GM20000 (cell line): ENCODE results near the gene ITGB3BP.
"Not testable (repeated sequence)": the region's sequence is repeated elsewhere in the genome, so short reads cannot be mapped to it uniquely, and the experiment has no call there.

Experiments used
- DNase-seq: peaks from one replicate; pipeline ENCODE4 v3.0.0; 2012; ENCODE audit warnings: low spot score
- CTCF ChIP-seq: IDR thresholded peaks from 2 replicates; pipeline ENCODE4 v1.5.1; 2012; ENCODE audit warnings: mild to moderate bottlenecking, control low read depth; ENCODE audit errors: extremely low read depth, missing control alignments

The ITGB3BP gene

DNA sequence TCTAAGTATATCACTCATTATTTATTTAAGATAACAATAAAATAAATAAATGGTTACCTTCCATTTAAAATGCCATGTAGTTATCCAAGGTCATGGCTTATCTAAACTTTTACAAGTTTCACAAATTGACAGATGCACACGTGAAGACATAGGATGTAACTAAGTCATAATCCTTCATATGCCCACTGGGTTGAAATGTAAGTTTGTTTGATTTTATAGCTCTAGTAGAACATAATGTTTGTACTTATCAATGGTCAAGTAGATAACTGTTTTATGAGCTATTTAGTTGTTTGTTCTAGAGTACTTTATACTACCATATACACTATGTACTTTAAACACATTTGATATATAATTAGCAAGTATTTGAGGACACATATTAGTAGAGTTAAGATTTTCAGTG is 43.0 kb downstream of the ITGB3BP start:
- TF ChIP-seq CTCF, result no peak
- DNase-seq, result no peak

DNA sequence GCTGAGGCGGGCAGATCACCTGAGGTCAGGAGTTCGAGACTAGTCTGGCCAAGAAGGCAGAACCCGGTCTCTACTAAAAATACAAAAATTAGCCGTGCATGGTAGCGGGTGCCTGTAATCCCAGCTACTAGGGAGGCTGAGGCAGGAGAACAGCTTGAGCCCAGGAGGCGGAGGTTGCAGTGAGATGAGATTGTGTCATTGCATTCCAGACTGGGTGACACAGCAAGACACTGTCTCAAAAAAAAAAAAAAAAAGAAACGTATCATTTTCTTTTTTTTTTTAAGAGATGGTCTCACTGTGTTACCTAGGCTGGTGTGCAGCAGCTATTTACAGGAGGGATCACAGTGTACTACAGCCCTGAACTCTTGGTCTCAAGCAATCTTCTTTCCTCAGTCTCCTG is 47.3 kb downstream of the ITGB3BP start:
- DNase-seq, result no peak
- no peak for TF ChIP-seq CTCF

- DNase-seq, result not testable (repeated sequence)
Observed at GRCh38 chr1:63468683-63469082, 54.3 kb downstream of the ITGB3BP start.

GRCh38 chr1:63466759-63467158 is 56.3 kb downstream of the ITGB3BP start:
- TF ChIP-seq CTCF, result no peak

GRCh38 chr1:63466181-63466580 is 56.8 kb downstream of the ITGB3BP start:
- DNase-seq, result no peak

More at GRCh38 chr1:63466759-63467158, 56.3 kb downstream of the ITGB3BP start:
- no peak for DNase-seq

DNA sequence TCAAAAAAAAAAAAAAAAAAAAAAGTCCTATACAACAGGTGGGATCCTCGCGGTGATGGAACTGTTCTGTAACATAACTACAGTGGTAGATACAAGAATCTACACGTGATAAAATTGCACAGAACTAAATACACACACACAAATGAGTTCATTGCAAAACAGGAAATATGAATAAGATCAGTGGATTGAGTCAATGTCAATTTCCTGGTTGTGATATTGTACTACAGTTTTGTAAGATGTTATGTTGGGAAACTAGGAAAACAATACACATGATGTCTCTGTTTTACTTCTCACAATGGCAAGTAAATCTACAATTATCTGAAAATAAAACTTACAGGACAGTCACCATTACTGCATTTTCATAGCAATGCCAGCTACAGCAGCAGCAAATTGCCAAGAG is 59.8 kb downstream of the ITGB3BP start:
- no peak for DNase-seq
- no peak for TF ChIP-seq CTCF

More at GRCh38 chr1:63466181-63466580, 56.8 kb downstream of the ITGB3BP start:
- TF ChIP-seq CTCF, result no peak

GRCh38 chr1:63461661-63462230 is 61.3 kb downstream of the ITGB3BP start:
- DNase-seq, result no peak
- no peak for TF ChIP-seq CTCF

GRCh38 chr1:63458750-63459149 is 64.3 kb downstream of the ITGB3BP start:
- no peak for DNase-seq
- TF ChIP-seq CTCF, result no peak
